ENCODE data around the gene FAM3C.
"Not testable (repeated sequence)": the region's sequence is repeated elsewhere in the genome, so short reads cannot be mapped to it uniquely, and the experiment has no call there.

Gene FAM3C, protein sequence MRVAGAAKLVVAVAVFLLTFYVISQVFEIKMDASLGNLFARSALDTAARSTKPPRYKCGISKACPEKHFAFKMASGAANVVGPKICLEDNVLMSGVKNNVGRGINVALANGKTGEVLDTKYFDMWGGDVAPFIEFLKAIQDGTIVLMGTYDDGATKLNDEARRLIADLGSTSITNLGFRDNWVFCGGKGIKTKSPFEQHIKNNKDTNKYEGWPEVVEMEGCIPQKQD

DNA sequence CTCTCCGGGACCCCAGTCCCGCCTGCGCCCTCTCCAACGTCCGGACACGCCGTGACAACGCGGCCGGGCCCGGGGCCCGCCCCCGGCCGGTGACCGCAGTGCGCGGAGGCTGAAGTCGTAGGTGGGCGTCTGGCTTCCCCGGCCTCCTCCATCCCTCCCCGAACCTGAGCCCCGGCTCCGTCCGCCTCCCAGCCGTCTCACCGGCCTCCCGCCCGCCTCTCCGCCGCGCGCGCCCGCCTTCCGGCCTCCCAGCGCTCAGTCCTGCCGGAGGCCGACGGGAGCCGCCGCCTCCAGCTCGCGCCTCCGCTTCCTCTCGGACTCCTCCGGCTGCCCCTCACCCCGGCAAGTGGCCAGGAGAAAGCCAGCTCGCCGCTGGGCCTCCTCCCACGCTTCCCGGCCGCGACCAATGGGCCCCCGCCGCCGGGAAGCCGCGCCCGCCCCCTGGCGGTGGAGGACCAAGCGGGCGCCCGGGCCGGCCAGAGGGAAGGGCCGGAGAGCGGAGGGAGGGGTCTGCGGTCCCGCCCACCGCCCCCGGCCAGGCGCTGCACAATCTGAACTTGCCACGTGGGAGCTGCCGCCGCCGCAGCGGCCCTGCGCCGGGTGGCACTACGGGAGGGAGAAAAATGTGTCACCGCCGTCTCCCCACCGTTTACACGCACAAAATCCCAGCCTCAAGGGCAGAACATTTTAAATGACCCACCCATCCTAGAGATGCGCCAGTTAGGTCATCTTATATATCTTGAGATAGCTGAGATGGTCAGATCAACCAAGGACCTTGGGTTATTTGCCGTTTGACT, at the start of gene FAM3C:
FAM3C (minus strand) TSS at position 348 of the 797 bp plus-strand sequence. CDS start 13,339 bp downstream, outside the sequence.
- DNase-seq: peak; percentile 81

DNA sequence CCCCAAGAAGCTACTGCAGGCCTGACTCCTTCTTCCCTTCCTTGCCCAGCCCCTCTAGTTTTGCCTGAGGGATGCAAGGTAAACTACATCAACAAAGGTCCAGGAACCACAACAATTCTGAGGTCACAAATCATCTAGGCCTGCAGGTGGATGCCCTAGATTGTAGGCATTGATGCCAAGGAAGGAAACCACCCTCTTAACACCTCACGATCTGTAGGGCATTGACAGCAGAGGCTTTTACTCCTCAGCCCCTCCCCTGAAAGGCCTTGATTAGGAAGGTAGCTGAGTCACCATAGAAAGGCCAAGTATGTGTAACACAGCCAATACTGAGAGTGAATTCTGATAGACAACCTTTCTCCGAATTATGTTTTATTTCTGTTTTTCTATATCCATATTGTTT, 46.7 kb upstream of the FAM3C start:
- DNase-seq: no peak

DNA sequence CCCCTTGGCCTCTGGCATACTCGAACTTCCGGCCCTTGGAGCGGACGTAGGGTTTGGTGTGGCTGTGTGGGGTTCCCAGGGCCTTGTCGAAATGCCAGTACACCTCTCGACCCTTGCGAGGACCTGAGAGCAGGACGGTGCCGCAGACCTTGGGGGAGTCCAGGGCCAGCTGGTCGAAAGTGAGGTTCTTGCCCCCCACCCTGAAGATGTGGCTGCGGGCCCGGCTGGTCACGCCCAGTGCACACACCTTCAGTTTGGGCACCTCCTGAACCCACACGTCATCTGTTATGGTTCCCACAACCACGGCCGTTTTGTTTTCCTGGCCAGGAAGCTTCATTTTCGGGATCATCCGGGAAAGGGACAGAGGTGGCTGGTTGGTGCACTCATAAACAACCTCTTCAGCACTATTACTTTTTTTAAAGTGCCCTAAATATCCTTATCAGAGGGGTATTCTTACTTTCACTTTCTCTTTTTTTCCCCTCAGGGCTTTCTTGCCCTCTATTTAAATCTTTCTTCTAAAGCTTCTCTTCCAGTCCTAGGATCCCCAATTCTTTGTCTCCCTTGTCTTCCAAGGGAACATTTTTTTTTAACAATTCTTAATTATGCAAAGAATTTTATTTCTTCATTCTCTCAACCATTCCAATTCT, 44.9 kb upstream of the FAM3C start:
- DNase-seq: no peak

DNA sequence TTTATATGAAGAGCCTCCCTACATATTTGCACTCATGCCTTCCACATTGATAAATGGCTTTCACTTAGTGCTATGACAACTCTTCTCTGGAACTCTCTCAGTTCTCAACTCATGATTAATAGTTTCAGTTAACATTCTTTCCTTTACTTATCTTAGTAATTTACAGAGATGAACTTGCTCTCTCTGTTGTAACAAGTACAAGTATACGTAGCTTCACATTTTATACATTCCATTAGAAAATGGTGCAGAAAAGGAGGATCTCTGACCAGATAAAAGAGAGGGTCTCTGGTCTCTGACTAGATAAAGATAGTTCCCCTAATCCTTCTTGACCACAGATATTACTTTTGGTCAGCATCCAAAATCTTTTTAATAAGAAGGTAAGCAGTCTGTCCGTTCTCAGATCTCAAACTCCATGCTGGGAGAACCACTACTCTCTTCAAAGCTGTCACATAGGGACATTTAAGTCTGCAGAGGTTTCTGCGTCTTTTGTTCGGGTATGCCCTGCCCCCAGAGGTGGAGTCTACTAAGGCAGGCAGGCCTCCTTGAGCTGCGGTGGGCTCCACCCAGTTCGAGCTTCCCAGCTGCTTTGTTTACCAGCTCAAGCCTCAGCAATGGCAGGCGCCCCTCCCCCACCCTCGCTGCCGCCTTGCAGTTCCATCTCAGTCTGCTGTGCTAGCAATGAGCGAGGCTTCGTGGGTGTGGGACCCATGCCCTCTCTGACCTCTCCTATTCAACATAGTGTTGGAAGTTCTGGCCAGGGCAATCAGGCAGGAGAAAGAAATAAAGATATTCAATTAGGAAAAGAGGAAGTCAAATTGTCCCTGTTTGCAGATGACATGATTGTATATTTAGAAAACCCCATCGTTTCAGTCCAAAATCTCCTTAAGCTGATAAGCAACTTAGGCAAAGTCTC, 42.2 kb upstream of the FAM3C start:
- peak; percentile 19 for DNase-seq

DNA sequence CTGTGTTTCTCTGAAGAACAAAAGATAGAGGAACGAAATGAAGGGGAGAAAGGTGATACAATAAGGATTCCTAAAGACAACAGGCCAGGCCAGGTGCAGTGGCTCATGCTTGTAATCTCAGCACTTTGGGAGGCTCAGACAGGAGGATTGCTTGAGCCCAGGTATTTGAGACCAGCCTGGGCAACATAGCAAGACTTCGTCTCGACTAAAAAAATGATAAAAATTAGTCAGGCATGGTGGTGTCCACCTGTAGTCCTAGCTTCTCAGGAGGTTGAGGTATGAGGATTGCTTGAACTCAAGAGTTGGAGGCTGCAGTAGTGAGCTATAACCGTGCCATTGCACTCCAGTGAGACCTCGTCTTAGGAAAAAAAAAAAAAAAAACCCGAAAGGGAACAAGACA, 41.4 kb upstream of the FAM3C start:
- no peak for DNase-seq

DNA sequence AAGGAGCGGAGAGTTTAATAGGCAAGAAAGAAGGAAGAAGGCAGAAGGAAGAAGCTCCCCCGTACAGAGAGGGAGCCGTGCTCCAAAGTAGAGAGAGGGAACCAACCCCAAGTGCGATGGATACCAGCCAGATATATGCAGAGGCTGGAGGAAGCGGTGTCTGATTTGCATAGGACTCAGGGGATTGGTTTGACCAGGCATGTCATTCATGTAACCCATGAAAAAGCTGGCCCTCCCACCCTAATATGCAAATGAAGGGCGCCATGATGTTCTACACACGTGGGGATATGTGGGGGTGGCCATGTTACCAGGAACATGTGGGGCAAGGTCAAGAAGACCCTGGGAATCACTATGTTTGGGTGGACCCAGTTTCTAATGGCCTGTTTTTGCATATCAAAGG, 40.6 kb upstream of the FAM3C start:
- no peak for DNase-seq

DNA sequence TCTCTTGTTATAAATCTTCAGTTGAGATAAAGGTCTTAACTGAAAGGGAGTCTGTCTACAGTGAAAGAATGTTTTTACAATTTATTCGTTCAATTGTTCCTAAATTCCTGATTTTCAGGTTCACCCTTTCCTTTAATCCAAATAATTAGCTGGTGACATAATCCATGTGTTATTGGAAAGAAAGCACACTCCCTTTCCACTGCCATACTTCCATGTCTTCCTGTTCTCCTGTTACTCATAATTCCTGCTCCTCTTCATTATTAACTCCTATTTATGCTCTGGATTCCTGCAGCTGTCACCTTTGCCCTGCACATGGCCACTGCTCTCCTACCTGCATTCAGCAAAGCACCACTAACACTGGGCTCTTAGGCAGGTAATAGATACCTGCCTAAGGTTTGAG, 40.0 kb upstream of the FAM3C start:
- no peak for DNase-seq

DNA sequence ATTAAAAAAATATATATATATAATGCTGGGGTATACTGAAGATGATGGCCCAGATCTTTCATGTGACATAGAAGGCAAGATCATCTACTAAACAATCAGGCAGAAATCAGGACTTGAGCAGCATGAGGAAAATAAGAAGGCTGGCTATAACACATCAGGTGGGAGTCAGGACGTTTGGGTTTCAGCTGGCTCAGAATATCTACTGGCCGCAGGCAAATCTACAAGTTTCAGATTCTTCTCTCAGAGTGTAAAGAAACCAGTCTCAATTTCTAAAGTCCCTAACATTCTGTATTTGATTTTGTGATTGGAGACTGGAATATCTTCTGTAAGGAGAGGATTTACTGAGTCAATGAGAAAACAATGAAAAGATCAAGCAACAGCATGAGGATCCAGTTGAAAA, 37.7 kb upstream of the FAM3C start:
- DNase-seq: no peak

DNA sequence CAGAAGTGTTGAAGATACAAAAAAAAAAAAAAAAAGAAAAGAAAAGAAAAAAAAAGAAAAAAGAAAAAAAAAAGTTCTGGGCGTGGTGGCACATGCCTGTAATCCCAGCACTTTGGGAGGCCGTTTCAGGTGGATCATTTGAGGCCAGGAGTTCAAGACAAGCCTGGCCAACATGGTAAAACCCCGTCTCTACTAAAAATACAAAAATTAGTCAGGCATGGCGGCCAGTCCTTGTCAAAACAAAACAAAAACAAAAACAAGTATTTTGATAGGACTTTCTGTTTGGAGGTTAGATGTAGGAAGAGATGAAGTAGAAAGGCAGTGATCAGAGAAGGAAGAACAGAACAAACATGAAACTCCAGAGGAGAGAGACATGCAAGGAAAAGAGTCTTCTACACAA, 36.4 kb upstream of the FAM3C start:
- DNase-seq: not testable (repeated sequence)

DNA sequence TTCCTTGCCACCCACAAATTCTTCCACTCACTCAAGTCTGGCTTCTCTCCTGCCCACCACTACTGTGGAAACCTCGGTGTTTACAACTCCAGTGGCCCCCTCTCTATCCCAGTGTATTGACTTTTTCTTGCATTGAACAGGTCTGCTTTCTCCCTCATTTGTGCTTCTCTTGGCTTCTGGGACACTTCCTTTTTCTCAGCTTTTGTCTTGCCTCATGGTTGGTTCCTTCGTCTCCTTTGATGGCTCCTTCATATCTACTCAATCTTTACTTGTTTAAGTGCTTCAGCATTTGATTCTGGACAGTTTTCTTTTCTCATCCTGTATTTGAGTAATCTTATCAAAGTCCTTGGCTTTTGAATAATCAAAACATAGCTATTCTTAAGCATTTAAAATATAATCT, 35.9 kb upstream of the FAM3C start:
- DNase-seq: no peak

DNA sequence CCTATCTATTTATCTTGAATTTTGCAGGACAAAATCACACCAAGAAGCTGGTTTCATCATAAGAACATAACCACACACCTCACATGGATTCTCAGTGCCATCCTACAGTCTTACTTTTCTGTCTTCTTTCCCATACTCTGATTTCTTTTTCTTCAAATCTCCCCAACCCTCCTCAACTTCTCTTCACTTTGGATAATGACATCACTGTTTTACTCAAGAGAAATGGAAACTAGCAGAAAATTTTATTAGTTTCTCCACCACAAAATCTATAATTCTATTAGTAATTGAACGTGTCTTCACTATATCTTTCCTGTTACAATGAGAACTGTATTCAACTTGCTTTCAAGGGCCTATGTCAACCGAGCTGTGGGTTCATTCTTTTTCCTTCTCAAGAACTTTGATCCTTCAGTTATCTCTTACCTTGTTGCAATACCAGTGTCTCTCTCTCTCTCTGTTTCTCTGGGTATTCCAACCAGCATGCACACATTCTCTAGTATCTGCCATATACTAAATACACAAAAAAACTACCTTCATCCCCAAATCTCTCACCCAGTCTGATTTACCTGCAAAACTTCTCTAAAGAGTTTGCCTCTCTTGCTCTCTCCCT, 35.4 kb upstream of the FAM3C start:
- no peak for DNase-seq

DNA sequence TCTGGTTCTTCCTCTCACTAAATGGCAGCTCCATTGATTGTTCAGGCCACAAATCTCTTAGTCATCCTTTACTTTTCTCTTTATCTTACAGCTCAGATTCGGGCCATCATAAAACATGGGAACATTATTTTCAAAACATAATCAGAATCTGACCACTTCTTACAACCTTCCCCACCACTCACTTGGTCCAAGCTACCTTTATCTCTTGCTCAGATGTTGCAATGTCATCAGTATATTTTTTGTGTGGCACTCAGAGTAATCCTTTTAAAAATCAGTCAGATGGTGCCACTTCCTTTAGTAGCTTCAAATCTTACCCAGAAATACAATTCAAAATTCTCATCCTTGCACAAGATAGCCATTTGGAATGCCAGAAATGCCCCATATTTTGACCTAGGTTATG, 34.5 kb upstream of the FAM3C start:
- DNase-seq: no peak

DNA sequence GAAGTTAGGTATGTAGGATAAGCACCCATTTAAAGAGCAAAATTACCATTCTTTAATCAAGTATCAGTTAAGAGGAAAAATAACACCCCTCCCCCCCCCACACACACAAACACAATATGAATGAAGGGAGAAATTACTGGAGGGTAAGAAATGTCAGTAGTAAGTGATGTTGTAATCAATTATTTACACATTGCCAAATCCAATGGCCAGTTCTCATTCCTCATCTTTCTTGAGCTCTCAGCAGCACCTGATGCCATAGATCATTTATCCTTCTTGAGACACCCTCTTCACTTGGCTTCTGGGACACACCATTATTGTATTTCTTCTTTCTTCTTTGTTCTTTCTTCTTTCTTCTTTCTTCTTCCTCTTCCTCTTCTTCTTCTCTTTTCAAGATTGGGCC, 33.7 kb upstream of the FAM3C start:
- DNase-seq: no peak

DNA sequence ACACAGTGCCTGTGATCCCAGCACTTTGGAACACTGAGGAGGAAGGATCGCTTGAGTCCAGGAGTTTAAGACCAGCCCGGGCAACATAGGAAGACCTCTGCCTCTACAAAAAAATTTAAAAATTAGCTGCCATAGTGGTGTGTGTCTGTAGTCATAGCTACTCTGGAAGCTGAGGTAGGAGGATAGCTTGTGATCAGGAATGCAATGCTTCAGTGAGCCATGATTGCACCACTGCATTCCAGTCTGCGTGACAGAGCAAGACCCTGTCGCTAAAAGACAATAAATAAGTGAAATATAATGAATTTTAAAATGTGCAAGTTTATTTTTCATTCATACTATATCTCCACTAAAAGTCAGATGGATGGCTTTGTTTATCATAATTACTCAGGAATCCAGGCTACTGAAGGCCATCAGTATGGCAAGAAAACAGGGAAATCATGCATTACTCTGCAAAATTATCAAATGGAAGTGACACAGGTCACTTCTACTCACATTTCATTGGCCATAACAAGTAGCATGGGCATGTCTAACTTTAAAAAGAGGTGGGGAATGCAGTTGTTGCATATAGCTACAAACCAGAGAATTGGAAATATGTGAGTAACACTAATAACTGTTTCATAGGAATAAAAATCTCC, 32.9 kb upstream of the FAM3C start:
- DNase-seq: no peak

DNA sequence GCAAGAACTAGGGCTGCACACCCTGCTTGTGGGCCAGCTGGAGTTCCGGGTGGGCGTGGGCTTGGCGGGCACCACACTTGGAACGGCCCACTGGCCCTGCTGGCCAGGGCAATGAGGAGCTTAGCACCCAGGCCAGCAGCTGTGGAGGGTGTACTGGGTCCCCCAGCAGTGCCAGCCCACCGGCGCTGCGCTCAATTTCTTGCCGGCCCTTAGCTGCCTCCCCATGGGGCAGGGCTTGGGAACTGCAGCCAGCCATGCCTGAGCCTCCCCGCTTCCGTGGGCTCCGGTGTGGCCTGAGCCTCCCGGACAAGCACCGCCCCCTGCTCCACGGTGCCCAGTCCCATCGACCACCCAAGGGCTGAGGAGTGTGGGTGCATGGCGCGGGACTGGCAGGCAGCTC, 25.6 kb upstream of the FAM3C start:
- not testable (repeated sequence) for DNase-seq

DNA sequence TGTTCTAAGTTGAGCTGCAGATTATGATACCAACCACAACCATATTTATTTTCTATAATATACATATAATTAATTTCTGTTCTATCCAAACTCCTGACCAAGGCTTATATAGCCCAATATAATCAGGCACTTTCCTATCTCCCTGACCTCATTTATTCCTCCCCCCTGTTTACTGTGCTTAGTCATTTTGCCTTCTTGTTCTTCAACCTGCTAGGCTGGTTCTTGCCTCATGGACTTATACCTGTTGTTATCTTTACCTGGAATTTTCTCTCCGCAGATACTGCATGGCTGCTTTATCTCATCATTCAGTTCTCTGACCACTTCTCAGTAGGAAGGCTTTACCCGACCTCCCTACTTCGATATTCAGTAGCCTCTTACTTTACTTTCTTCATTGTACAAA, 24.9 kb upstream of the FAM3C start:
- DNase-seq: no peak

DNA sequence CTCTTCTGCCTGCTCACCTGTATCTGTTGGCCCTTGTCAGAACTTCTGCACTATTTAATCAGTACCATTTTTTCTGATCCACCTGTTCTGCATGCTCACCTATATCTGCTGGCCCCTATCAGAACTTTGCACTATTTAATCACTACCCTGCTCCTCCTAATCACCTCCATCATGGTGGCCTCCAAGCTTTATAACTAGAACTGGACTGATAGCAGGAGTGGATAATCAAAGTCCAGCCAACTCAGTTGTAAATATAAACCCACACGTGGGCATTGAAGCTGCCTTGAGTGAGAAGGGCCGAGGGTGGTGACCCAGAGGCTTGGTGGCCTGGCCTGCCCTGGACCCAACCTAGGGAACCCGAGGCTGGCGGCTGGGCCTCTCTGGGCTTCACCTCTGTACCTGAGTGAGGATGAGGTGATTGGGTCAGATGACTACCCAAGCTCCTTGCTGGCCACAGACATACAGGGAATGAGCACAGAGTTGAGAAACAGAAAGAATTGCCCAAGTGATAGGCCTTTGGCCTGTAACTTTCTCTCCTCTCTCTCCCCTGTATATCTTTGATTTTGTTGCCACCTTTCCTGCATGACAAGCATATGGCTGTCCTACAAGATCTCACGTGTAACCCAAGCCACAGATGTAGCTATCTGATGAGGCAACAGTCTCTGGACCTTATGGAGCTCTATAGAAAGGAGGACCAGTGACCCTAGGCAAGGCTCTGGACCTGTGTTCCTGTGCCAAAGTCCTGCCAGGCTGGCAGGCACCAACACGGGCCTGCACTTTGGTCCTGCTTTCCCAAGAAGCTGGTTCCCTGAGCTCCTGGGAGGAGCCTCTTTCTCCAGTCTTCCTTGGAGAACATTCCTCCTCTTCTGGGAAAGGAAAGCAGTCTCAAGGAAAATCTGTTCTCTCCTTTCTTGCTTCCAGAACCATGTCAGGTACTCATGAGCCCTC, 23.4 kb upstream of the FAM3C start:
- no peak for DNase-seq

DNA sequence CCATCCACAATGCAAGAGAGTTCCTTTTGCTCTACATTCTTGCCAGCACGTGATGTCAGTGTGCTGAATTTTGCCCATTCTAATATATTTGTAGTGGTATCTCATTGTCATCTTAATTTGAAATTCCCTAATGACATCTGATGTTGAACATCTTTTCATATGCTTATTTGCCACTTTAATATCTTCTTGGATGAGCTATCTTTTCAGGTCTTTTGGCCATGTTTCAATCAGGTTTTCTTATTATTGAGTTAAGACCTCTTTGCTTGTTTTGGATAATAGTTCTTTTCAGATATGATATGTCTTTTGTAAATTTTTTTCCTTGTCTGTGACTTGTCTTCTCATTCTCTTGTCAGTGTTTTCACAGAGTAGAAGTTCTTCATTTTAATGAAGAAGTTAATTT, 20.4 kb upstream of the FAM3C start:
- no peak for DNase-seq

DNA sequence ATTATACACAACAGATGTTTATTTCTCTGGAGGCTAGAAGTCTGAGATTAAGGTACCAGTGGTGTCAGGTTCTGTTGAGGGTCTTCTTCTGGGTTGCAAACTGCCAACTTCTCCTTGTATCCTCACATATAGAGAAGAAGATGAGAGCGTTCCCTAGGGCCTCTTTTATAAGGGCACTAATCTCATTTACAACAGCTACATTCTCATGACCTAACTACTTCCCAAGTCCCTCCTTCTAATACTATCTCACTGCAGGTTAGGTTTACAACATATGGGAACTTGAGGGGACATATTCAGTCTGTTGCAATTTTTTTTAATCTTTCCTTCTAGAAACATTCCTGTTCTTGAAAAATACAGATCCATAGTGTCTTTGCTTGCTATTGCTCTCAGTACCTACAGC, 18.3 kb upstream of the FAM3C start:
- no peak for DNase-seq

DNA sequence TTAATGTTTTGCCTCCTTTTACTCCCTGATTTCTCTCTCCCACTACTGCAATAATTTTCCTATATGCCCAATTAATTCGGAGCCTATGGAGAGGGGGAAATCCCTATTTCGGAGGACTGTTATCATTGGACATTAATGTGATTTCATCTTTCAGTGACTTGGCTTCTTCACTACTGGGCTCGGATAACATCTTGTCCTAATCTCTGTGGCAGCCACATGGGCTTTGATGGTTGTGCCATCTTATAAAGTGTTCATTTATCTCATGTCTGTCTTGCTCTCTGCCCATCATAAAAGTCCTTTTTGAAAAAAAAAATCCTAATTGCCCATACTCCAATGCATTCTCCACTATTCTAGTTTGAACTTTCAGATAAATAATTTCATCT, 15.5 kb upstream of the FAM3C start:
- DNase-seq: no peak
